ENCODE data around the gene NTM.
"Not testable (repeated sequence)": the region's sequence is repeated elsewhere in the genome, so short reads cannot be mapped to it uniquely, and the experiment has no call there.

Gene NTM

DNA sequence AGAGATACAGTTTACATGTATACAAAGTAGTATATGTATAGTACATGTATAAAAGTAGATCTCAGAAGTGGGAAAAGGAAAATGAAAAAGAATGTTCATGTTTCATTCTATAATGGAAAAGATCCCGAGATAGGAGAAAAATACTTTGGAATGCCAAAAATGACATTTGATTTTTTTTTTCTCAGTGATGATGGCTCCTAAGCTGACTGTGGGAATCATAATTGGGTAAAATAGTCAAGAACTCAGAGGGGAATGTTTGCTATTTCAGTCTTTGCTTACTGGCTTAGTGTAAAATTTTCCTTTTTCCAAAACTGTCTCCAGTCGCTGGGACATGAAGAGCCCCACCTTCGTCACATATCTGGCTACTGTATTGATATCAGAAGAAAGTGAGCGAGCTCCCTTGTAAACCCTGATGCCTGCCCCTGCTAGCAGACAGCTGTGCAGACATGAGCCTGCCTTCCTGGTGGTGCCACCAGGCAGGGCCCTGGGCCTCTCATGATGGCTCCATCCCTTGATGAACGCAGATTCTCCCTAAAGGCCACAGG is 944.6 kb downstream of the NTM start:
- no peak for DNase-seq (ENCODE audit: low read depth, low spot score)
- H3K27ac ChIP-seq = no peak overlapping the region

DNA sequence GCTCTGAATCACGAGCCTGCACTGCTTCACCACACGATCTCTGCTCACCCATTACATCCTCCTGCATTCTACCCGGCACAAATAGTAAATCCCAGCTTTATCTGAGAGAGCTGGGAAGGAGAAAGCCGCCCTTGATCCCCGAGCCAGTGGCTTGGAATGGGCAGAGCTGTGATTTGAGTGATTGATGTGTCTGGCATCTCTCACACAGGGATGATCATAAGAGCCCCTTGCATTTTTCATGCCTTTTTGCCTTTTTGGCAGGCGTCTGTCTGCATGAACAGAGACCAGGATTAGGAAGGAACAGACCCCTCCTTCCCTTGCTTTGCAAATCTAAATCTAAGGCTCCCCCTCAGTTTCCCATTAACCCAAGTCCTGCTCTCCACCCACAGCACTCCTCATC is 945.3 kb downstream of the NTM start:
- H3K27ac ChIP-seq = no peak overlapping the region
- no peak for DNase-seq (ENCODE audit: low read depth, low spot score)

DNA sequence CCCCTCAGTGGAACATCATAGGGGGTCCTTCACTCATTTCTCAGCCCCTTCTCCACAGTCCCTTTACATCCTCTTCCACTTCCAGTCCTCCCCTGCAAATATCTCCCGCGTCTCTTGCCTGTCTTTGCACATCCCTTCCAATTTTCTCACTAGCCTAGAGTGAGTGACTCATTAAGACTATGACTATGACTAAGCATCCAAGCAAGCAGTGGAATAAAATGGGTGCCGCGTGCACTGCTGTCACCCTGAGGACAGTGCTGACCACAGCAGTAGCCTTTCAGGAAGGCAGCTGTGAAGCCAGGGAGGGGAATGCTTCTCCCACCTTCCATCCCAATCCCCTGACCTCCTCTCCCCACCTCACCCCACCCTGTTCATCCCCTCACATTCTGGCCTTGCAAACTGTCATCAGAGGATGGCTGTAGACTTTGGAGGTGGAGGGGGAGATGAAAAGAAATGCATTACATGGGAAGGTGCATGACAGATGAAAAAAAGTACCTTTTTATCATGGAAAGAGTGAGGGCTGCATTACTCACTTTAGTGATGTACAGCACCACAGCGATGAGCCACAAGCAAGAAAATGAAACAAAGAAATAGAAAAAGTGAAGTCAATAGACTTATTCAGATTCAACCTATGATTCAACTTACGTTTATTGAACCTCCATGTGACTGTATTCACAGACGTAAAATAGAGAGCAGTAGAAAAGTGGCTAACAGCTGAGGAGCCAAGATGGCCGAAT is 948.2 kb downstream of the NTM start:
- H3K27ac ChIP-seq = no peak overlapping the region
- peak; percentile 26 for DNase-seq (ENCODE audit: low read depth, low spot score)

DNA sequence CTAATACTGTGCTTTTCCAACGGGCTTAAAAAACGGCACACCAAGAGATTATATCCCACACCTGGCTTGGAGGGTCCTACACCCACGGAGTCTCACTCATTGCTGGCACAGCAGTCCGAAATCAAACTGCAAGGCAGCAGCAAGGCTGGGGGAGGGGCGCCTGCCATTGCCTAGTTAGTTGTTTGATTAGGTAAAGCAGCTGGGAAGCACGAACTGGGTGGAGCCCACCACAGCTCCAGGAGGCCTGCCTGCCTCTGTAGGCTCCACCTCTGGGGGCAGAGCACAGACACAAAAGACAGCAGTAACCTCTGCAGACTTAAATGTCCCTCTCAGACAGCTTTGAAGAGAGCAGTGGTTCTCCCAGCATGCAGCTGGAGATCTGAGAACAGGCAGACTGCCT is 949.0 kb downstream of the NTM start:
- DNase-seq (ENCODE audit: low read depth, low spot score); H3K27ac ChIP-seq: not testable (repeated sequence)

DNA sequence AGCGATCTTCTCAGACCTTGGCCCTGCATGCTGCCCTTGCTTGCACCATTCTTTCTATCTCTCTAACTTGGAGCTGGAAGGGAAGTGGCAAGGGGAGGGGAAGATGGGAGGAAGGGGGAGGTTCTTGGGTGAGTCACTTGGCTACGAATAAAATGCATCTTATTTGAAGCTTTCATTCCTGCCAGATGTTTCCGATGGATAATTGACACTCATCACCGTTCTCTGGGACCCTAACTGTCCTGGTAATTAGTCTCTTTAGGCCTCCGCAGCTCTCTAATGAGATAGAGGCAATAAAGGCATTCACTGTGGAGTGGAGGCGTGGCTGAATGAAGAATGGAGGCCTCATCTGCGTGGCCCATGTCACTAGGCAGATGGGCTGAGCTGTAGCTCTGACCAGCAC is 960.1 kb downstream of the NTM start:
- H3K27ac ChIP-seq = no peak overlapping the region
- DNase-seq (ENCODE audit: low read depth, low spot score) = no peak

DNA sequence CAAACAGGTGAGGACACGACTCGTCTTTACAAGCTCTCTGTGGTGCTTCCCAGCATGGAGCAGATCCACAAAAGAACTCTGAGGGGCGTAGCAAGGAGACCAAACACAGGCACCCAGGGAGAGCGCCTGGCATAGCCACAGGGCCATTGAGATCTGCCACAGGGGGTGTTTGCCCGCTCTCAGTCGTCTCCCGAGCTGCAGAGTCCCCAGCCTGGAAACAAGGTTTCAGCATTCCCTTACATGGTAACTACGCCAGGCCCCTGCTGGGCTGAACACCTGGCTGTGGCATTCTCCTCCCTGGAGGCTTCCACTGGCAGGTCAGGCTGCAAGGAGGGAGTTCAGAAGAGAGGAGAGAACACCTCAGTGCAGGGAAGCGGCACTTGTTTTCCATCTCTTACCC is 962.1 kb downstream of the NTM start:
- DNase-seq (ENCODE audit: low read depth, low spot score) = no peak
- no peak overlapping the region for H3K27ac ChIP-seq

DNA sequence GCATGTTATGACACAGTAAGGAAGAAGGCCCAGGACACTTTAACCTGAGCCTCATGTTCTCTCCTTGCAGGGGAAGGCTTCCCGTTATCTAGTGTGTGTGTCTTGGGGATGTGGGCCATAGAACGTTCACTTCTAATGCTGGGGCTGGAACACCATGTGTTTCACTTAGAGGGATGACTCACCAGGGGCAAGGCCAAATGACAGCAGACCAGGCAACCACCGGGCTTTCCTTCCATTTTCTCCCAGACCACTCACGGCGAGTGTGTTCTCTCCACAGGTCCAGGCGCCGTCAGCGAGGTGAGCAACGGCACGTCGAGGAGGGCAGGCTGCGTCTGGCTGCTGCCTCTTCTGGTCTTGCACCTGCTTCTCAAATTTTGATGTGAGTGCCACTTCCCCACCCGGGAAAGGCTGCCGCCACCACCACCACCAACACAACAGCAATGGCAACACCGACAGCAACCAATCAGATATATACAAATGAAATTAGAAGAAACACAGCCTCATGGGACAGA is 964.4 kb downstream of the NTM start:
- no peak overlapping the region for H3K27ac ChIP-seq
- no peak for DNase-seq (ENCODE audit: low read depth, low spot score)

DNA sequence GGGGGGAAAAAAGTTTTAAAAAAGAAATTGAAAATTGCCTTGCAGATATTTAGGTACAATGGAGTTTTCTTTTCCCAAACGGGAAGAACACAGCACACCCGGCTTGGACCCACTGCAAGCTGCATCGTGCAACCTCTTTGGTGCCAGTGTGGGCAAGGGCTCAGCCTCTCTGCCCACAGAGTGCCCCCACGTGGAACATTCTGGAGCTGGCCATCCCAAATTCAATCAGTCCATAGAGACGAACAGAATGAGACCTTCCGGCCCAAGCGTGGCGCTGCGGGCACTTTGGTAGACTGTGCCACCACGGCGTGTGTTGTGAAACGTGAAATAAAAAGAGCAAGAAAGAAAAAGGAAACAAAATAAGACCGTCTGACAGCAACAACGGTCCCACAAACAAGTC is 964.9 kb downstream of the NTM start:
- no peak overlapping the region for H3K27ac ChIP-seq
- DNase-seq (ENCODE audit: low read depth, low spot score) = no peak

DNA sequence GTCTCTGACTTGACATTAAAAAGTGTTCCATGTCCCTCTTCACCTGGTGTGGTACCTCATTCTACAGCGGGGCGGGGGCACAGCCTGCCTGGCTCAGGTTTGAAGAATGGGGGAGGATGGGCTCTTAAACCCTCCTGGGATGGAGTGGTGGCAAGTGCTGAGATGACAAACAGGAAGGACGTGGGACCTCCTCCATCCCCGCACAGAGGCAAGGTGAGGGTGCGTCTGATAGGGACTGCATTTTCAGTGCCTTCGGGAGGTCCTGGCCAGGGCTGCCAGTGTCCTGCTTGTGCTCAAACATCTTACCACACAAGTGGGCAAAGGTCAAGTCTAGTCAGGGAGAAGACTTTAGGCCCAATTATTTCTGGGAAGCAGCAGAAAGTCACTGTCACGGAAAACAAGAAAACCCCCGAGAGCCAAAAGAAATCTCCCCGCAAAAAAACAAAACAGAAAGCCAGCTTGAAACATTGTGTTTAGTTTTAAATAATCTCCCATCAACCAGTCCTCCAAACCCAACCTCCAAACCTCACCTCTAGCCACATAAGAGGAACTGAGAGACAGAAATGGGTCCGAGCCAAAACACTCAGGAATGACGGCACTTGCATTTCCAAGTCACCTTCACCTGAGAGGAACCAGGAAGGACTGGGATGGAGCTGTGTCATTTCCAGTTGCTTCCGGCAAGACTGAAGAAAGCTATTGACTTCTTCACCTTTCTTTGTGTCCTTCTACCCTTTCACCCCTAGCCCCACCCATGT is 966.5 kb downstream of the NTM start:
- no peak overlapping the region for H3K27ac ChIP-seq
- DNase-seq (ENCODE audit: low read depth, low spot score) = no peak

DNA sequence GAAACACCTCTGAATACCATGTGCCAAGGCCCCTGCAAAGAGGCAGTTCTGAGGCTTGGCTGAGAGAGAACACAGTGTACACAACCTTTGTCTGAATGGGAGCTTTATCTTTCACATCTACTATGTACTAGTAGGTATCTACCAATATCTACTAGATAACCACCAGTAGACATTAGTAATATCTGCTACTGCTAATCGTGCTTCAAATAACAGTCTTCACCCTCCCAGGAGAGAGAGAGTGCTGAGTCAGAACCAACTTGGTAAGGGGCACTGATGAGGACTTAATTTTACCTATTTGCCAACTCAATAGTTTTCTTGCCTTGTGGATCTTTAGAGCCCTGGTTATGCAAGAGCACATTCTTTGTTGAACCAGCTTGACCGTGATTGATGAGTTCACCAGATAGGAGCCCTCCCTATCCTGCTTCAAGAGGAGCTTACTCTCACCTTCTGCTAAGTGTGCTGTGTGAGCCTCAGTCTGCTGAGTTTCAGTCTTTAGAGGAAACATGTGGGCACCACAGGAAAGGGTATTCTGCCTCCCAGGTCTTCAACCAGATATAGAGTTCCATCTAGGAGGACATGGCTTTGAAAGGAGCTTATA is 967.5 kb downstream of the NTM start:
- DNase-seq (ENCODE audit: low read depth, low spot score) = no peak
- H3K27ac ChIP-seq = no peak overlapping the region

DNA sequence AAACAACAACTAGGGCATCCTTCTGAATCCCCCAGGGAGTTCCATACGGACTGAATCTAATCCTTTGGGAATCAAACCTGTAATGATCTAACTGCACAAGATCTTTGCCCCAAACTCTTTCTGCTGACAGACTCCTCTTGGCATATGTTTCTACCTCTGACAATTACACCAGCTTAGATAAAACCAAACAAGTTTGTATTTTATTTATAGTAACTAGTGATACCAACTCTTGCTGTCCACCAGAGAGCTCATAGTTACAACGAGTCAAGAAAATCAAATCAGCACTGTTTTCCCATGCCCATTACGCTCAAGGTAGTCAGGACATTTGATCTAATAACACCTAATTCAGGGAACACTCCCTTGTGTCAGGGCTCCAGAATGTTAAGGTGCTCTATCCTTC is 972.0 kb downstream of the NTM start:
- H3K27ac ChIP-seq = no peak overlapping the region
- no peak for DNase-seq (ENCODE audit: low read depth, low spot score)

DNA sequence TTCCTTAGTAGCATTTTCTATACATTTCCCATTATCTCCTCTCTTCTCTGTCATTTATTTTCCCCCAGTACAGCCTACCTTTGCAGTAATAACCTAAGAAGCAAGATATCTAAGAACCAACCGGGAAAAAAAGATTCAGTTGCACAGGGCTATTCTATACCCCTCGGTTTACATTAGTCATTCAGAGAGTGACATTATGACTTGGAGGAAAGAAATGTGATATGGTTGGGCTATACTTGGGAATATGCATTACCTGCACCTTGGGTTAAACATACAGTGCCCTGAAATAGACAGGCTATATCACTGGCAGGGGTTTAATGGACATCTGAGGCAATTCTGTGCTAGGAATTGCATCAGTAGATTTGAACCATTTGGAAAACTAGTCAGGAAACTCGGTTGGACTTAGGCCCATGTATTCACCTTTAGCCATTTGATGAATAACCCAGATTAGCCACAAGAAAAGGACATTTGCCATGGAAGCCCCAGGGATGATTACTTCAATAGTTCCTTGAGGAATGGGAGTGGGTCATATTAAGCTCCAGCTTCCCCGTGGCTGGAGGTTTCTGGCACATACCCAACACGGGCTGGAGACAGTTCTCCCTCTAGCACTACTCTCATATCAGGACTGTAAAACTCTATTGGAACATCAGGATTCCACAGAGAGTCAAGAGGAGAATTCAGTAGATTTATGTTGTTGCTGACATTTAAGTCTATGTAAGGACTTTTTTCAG is 973.2 kb downstream of the NTM start:
- DNase-seq (ENCODE audit: low read depth, low spot score) = no peak
- H3K27ac ChIP-seq = no peak overlapping the region

DNA sequence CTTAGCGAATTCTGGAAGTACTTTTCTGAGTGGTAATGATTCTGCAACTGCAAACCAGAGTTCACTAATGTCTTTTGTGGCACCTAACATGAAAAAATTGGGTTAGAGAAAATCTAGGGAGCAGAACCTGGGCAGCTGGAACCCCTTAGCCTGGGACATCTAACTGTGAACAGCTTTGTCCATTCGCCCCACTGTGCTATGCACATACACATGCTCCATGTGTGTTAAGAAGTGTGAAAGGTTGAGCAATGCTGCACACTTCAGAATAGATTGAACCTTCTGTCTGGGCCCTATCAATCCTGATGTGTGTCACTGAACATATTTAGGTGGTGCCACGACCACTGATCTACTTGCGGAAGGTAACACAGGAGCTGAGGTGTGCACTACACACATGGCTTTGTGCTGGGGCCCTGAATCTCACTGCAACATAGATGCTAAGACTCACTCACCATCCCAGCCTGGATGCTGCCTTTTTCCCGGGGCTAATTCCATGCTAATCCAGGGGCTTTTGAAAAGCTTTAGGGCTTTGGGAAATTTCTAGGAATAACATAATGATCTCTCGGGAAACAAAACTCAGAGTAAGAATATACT is 976.2 kb downstream of the NTM start:
- DNase-seq (ENCODE audit: low read depth, low spot score) = no peak
- no peak overlapping the region for H3K27ac ChIP-seq

DNA sequence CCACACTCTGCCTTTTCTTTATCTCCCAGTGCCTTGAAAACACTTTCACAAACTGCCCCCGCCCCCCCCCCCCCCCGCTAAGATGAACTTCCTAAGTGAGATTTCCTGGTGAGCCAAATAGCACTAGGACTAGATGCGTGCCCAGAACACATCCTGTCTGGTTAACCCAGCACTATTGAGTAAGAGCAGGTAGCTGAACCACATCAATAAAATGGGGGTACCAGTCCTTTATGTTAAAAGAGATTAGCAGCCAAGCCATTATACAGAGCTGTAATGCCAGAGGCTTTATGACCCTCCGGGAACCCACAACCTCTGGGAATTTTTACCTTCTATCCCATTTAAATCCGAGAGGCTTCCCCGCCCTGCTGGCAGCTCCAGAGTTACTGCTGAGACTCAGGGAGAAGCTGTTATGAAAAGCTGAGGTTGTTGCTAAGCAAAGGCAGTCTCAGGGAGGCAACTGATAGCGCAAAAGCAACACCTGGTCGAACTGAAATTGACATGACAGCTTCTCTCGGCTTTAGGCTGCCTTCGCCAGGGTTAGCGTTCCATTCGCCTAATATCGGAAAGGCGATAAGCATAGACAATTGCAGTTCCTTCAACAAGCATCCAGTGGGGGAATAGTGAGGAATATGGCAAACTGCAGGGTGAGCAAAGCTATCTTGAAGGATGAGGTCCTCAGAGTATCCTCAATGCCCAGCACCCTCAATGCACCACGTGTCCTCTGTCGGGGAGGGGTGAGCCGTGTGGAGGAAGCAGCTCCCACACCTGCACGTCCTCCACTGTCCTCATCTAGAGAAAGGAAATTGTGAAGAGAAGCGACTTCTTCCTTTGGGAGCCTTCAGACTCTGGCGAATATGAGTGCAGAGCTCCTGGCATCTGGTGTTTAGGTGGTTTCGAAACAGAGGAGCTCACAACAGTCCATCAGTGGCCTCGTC is 977.0 kb downstream of the NTM start:
- no peak for DNase-seq (ENCODE audit: low read depth, low spot score)
- H3K27ac ChIP-seq = no peak overlapping the region

DNA sequence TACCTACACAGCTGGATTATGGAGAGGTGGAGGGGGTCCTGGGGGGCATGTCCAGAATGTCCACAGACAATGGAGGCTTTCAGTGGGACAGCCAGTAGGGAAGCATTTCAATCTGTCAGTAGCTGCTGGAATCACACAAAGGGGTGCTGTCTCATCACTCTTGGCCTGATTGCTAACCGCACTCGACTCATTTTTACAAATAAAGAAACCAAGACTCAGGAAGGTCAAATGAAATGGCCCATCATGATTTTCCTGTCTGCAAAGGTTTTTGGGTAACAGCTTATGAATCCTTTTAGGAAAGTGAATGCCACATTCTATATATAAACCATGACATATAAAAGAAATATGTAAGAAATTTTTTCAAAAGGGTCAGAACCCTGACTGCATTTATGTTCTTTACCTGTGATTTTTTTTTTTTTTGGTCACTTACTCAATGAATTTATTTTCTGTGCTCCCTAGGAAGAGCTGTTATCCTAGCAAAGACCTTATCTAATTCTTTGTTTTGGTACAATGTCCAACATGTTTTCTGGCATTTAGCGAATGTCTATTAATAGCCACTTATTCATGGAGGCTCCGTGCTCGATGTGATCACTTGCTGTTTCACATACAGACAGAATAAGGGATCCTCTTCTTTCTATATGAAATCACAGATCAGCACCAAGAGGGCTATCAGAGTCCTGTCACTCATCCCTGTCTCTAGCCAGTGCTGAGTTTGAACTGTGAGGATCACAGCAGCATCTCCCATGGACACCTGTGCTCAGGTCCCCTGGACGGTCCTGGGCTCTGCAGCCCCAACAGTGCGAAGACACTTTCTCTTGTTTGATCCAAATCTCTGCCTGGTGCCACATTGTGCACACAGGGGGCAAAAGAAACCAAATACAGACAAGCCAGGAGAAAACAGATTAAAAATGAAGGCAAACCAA is 979.7 kb downstream of the NTM start:
- DNase-seq (ENCODE audit: low read depth, low spot score) = no peak
- no peak overlapping the region for H3K27ac ChIP-seq

DNA sequence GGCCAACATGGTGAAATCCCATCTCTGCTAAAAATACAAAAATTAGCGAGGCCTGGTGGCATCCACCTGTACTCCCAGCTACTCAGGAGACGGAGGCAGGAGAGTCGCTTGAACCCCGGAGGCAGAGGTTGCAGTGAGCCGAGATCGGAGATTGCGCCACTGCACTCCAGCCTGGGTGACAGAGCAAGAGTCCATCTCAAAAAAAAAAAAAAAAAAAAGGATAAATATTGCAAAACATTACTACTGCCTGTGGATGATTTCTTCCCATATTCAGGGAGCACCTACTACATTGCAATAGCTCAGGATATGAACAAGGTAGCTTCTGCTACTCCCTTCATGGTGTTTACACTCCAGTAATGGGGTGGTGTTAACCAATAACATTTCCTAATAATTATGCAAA is 980.6 kb downstream of the NTM start:
- no peak for DNase-seq (ENCODE audit: low read depth, low spot score)
- no peak overlapping the region for H3K27ac ChIP-seq

DNA sequence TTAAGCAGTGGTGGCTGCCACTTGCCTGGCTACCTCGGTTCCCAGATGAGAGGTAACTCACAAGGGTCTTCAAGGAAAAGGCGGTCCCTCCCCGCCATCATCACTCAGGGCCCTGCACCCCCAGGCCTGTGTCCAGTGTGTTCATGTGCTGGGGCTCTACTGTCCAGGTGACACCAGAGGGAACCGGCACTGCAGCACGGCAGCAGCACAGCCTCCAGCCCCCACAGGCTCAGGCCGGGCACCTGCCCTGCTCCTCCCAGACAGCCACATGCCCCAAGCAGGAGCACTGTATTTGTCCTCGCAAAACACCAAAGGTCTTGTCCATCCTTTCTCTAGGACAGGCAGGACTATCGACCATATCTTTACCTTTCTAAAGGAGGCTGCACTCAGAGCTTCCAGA is 982.1 kb downstream of the NTM start:
- no peak overlapping the region for H3K27ac ChIP-seq
- no peak for DNase-seq (ENCODE audit: low read depth, low spot score)

DNA sequence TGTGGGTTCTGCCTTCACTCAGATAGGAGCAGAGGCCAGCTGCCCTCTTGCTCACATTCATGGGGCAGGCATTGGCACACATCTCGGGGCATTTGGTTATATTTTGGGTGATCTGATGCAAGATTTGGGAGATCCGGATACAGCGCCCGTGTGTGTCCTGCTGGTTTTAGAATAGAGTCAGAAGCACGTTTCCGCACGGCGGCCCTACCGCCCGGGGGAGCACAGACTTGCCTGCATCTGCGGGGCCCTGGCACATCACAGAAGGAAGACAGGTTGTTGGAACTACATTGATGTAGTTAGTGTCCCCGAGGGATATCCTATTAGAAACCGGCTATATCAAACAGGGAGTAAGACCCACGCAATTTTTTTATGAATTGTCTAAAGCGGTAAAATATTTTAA is 982.8 kb downstream of the NTM start:
- H3K27ac ChIP-seq = no peak overlapping the region
- no peak for DNase-seq (ENCODE audit: low read depth, low spot score)
